Activated T-cell treated with anti-CD3 and anti-CD28 coated beads for 1 hour (primary cell): Measurements from ENCODE around the gene FGF3.

Experiments
- DNase-seq: peaks from one replicate; pipeline ENCODE4 v3.0.0-alpha.2; 2020; ENCODE audit warnings: low read depth

FGF3 gene

GRCh38 chr11:69843529-69843921, 24.3 kb upstream of the FGF3 start:
- DNase-seq = no peak

DNA sequence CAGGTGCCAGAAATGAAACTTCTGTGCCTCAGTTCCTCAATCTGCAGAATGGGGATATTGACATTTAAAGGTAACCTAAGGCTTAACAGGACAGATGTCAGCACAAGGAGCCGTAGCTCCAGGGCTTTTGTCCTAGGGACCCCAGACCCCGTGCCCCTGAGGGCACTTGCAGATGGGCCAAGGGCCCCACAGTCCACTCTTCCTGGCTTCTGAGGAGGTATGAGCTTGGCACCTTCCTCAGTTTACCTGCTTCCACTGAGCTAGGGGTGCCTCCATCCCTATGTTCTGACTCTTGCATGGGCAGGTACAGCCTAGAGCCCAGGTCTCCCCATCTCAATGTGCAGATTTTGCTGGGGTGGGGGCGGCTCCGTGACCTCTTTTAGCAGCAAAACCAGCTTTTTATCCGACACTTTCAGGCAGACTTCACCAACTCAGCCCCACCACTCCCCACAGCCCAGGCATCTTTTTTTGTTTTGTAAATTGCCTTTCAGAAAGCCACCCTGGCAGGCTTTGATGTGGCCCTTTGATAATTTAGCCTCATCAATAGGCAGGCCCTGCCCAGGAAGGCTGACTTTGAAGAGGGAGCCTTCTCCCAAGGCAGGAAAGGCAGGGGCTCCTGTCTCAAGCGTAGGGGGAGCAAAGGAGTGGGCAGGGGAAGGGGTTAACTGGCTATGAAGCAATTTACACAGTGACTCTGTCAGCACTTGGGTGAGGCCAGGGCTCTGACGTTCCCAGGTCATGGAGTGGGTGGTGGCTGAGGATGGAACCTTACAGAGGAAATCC, 23.7 kb upstream of the FGF3 start:
- no peak for DNase-seq

DNA sequence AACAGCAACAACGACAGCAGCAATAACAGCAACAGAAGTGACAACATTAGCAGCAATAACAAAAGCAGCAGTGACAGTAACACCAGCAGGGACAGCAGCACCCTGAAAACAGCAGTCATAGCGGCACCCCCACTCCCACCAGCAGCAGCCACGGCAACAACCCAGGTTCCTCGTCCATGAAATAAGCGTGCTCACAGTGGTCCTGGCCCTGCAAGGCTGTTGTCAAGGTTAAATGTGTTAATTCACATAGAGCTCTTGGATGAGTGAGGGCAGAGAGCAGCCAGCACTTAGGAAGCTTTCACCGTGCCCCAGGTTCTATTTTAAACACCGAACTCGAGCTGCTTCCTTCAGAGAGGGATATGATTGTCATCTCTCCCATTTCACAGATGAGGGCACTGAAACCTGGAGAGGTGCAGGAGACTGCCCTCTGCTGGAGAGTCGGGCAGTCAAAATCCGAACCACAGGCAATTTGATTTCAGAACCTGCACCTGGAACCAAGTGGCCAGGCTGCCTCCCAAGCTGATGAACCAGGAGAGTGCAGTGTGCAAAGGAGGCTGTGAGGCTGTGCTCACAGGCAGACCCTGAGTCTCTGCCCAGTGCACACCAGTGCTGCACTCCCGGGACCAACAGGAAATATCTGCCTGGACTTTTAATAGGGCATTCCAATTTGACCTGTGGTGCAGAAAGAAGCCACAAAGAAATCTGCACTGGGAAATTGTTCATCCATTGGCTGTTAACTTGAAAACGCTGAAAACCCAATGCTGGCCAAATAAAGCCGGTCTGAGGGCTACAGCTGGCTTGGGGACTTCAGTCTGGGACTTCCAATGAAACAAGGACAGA, 22.9 kb upstream of the FGF3 start:
- no peak for DNase-seq

DNA sequence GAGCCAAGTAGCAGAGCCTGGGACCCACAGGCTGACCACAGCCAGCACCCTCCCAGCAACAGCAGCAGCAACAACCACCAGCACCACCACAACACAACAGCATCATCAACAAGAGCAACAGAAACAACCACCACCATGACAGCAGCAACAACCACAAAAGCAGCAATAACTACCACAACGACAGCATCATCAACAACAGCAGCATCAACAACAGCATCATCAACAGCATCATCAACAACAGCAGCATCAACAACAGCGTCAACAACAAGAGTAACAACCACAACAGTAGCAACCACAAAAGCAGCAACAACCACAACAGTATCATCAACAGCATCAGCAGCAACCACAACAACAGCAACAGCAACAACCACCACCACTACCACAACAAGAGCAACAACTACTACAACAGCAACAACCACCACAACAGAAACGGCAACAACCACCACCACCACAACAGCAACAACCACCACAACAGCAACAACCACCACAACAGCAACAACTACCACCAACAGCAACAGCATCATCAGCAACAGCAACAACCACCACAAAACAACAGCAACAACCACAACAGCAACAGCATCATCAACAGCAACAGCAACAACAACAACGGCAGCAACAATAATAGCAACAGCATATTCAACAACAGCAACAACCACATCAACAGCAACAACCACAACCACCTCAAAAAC, 22.1 kb upstream of the FGF3 start:
- no peak for DNase-seq

GRCh38 chr11:69840371-69841169, 21.4 kb upstream of the FGF3 start:
- DNase-seq = no peak

DNA sequence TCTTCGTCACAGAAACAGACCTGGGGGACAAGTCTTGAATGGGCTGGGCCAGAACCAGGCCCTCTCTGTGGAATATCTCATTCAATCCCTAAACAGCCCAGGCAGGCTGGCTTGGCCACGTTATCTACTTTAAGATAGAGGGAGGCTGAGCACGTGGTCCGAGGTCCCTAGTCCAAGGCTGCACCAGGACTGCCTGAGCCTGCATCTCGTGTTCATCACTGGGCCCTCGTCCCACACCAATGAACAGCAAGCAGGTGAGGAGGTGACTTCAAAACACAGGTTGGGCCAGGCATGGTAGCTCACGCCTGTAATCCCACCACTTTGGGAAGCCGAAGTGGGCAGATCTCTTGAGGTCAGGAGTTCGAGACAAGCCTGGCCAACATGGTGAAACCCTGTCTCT, 20.3 kb upstream of the FGF3 start:
- DNase-seq = no peak

GRCh38 chr11:69837791-69838190, 18.6 kb upstream of the FGF3 start:
- DNase-seq = no peak

- DNase-seq = no peak
Measured at GRCh38 chr11:69836401-69836800, 17.2 kb upstream of the FGF3 start.

DNA sequence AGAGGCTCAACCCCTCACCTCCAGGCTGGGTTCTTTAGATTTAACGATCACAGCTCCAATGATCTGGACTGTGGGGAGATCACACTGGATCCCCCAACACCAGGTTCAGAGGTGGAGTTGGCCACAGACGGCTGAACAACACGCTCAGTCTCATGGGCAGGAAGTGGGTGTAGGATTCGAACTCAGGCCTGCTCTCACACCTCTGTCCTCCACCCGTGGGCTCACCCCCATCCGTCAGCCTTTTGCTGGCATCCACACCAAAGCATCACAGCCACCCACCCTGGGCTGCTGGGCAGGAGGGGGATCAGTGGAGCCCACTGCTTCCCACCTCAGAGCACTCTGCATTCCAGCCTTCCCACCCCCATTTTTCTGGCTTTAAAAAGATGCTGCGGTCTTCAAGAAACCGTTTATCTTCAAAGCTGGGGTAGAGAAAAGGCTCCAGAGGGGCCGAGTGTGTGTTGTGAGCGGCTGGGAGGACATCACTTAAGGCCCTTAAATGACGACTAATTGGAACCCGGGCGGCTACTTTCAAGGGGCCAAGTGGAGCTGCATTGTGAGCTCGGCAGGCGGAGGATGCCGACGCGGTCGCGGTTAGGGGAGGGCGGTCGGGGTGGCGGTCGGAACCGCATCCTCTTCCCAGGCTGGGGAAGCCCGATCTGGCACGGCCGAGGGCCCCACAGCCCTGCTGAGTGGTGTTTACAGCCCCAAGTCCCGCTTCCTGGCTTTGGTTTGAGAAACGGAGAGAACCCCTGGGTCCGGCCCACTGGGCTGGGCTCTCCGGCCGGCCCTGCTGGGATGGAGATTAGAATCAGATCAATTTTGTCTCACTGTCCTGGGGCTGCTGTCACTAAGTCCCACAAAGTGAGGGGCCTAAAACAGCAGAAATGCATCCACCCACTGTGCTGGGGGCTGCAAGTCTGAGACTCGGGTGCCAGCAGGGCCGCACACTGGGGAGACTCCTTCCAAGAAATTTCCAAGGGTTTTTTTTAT, 15.9 kb upstream of the FGF3 start:
- DNase-seq = no peak

DNA sequence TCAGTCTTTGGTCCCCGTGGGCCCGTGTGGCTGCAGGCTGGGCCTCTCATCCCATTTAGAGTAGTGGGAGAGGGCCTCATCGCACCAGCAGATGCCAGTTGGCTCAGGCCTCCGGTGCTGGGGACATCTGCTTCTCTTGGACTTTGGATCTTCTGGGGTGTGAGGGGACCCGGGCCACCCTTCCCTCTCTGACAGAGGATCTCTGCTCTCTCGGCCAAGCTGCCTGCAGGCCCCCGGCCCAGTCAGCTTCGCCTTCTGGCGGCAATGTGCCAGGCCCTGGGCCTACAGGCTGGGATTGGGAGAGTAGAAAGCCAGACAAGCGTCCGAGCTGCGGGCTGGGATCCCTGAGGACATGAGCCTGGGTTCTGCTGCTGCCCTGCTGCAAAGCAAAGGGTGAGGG, 15.0 kb upstream of the FGF3 start:
- DNase-seq = no peak

DNA sequence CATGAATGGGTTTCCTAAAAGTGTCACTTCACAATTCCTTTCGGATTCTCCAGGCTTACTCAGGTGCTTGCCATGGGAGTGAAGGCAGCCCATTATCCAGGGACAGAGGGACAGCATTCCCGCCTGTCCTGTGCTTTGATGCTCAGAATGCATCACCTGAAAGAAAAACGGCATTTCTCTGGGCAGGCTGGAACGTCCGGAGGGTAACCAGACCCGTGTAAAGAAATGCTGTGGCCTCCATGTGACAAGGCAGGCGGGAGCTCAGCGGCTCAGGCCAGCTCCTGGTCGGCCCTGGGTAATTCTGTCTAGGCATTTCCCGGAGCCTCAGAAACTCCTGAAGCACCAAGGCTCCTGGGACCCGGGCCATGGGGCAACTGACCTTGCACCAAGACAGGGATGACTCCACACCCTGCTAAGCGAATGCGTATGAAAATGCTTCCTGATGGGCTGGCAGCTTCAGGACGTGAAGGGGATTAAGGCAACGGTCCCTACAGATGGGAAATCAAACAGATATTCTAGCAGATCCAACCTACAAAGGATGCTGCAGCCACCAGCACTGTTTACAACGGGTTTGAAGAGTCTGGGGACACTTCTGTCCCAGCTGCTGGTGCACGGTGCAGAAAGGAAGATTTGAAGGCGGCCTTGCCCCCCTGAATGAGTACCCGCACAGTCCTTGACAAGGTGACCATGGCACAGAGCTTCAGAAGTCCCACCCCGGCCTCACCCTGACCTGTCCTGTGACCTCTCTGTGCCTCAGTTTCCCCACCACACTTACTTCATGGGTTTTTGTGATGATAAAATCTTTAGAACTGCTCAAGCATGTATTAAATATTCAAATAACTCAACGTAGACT, 13.6 kb upstream of the FGF3 start:
- no peak for DNase-seq

- DNase-seq = no peak
Measured at GRCh38 chr11:69831985-69832384, 12.8 kb upstream of the FGF3 start.

DNA sequence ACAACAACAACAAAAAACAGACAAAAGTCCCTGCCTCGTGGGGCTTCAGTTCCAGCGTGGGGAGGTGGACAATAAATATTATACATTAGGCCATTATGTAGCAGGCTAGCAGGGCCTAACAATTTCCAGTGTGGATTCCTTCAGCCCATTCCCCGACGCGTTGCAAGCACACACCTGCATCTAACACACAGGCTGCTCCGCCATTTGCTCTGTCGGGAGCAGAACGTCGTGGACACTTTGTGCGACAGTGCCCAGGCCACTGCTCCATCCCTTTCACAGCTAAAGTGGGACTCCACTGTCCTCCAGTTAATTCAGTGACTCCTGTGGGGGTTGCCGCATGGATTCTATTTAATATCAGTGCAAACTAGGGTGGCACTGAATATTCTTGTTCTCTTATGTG, 10.9 kb upstream of the FGF3 start:
- DNase-seq = no peak

DNA sequence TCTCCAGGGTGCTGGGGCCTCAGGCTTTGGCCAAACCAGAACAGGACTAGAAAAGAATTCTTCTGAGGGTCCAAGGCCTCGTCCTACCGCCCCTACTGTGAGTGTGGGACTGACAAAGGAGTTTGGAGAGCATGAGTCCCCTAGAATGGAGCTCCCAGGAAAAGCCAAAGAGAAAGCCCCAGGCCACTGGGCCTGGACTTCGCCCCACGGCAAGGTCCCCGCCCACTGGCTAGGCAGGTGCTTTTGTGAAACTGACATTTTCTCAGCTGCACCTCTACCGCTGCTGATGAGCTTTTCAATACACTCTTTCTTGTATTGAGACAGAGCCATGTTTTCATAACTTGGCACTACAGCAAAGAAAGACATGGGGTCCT, 9.7 kb upstream of the FGF3 start:
- no peak for DNase-seq

DNA sequence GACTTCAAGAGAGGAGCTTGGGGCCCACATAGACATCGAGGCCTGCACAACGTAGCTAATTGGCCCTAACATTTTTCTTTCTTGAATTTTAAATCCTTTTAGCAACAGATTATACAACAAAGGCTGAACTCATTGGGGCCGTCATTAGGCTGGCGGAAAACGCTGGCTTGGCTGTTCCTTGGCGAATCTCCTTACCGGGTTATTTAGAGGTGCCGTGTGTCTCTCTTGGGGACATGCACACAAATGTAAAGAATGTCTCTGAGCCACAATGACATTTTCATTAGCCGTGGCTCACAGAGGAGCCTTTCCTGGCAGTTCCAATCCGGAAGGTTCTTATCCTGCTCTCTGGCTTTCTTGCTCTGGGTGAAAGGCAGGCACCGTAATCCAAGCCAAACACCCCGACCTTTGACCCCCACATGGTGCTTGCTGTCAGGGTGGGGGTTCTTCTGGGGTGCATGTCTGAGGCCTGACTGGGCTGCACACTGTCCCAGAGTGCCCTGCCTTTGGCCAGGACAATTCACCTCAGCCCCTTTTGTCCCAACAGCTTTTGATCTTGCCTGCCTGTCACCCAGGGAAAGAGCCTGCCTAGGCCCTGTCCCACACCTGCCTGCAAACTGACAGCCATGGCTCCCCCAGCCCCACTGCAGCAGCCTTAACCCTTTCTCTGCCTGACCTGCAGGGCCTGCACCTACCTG, 9.2 kb upstream of the FGF3 start:
- DNase-seq = no peak

DNA sequence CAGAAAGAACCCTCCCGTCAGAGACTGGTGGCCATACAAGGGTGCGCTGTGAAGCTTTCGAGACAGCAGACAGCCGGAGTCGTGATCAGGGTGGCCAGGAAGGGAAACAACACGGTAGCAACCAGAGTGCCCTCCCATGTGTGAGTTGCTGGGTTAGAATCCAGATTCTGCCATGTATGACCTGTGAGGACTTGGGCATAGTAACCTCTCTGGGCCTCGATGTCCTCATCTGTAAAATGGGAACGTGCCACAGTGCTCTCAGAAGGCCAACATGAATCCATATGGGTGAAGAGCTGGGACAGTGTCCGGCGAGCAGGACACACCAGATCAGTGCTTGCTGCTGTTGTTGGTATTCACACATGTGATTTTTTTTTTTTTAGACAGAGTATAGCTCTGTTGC, 7.6 kb upstream of the FGF3 start:
- no peak for DNase-seq

DNA sequence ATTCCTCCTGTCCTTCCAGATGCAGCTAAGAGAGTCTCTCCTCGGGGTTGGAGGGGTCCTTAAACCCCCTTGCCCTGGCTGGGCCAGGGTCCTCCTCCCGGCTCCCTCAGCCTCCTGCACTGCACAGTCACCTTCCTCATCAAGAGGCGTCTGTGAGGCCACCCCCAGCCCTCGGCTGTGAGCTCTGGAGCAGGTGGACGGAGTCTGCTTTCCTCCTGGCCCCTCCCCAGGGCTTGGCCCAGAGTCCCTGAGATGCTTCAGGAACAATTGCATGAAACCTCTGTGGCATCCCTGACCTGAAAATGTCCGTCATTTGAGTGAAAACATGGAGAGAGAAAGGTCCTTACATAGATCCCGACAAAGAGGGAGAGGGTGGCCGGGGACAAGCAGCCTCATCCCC, 6.7 kb upstream of the FGF3 start:
- DNase-seq = no peak

DNA sequence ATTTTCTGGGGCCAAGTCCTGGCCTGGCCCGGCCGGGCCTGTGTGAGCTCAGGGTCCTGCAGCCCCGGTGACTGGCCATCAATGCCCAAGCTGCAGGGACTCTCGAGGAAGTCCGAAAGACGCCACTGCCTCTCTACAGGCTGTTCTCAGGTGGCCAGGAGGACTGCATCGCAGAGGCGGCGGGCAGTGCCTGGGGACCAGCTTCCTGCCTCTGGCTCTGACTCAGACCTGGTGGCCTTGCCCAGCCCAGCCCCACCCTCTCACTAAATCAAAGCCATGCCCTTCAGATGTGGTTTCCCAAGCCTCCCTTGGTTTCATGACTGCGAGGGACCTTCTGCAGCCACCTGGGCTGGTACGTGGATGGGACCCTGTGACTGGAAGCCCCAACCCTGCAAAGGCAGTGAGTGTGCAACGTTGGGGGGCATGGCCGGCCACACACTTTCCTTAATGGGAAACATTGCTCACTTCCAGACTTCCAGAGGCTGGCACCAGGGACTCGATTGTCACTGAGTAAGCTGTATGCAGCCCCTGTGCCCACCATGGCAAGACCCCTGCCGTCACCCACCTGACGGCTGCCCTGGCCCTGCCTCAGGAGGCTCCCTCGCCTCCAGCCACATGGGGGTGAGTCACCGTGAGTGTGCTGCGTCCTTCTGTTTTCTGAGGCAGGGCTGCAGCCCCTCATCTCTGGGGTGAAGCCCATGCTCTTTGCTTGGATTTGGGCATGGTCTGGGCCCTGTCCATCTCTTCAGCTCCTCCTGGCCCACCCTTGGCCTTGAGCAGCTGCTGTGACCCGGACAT, 6.0 kb upstream of the FGF3 start:
- DNase-seq = no peak
